PC-9 (cell line): ENCODE measurements around the gene FIG4. TPM values are rescaled to one million over a fixed set of nuclear protein-coding genes. Genes with fewer than 3 reads are reported as not detected.

Source experiments
- BruUV-seq: library from RNA; stranded (reverse); fragments of 400-500 nt; replicated peaks from 2 replicates; lab custom pipeline; 2021; lab: Mats Ljungman, UMichigan
- CTCF ChIA-PET: fragments of 300-600 bp; sonication (Branson Sonifier 250); formaldehyde crosslinking; loops from one replicate; lab custom pipeline; 2022; ENCODE audit warnings: antibody characterized with exemption; lab: Charles Lee
- POLR2A ChIA-PET: fragments of 300-600 bp; sonication (Branson Sonifier 250); formaldehyde crosslinking; loops from one replicate; lab custom pipeline; 2022; ENCODE audit warnings: antibody characterized with exemption; ENCODE audit not compliant: unreplicated experiment; lab: Charles Lee
- DNase-seq, 2 experiments: peaks; one replicate each; pipeline versions ENCODE4 v3.0.0 to v3.0.0-alpha.2; 2015 to 2022; ENCODE audit warnings: mixed read lengths in 1 of 2
- H2AFZ ChIP-seq: fragments of 200-600 bp; sonication (generic); 2 replicates; pipeline ENCODE4 v1.8.1; 2017; ENCODE audit warnings: antibody characterized with exemption
- H3F3A ChIP-seq: fragments of 200-600 bp; sonication (generic); 2 replicates; pipeline ENCODE4 v1.8.1; 2017; ENCODE audit warnings: antibody characterized with exemption, mild to moderate bottlenecking, low read depth; ENCODE audit not compliant: insufficient read depth
- H3K27ac ChIP-seq: fragments of 200-600 bp; sonication (generic); 2 replicates; pipeline ENCODE4 v1.6.1; 2016; ENCODE audit warnings: mixed run types
- H3K27me3 ChIP-seq: fragments of 200-600 bp; sonication (generic); 2 replicates; pipeline ENCODE4 v1.6.1; 2016; ENCODE audit warnings: low read depth, mixed run types; ENCODE audit not compliant: insufficient read depth
- H3K36me3 ChIP-seq: fragments of 200-600 bp; sonication (generic); 2 replicates; pipeline ENCODE4 v1.6.1; 2016; ENCODE audit warnings: low read depth, mixed run types
- H3K4me1 ChIP-seq: fragments of 200-600 bp; sonication (generic); replicated peaks from 2 replicates; pipeline ENCODE4 v1.6.1; 2016; ENCODE audit warnings: mixed run types; ENCODE audit not compliant: insufficient read depth
- H3K4me2 ChIP-seq: fragments of 200-600 bp; sonication (generic); 2 replicates; pipeline ENCODE4 v1.6.1; 2017; ENCODE audit warnings: mixed run types
- H3K4me3 ChIP-seq: fragments of 200-600 bp; sonication (generic); 2 replicates; pipeline ENCODE4 v1.6.1; 2016; ENCODE audit warnings: mixed run types
- H3K79me2 ChIP-seq: fragments of 200-600 bp; sonication (generic); 2 replicates; pipeline ENCODE4 v1.6.1; 2017; ENCODE audit warnings: low read depth, mixed run types
- H3K9me2 ChIP-seq: fragments of 200-600 bp; sonication (generic); 2 replicates; pipeline ENCODE4 v1.8.1; 2017; ENCODE audit warnings: mild to moderate bottlenecking; ENCODE audit not compliant: insufficient read depth
- H3K9me3 ChIP-seq: fragments of 200-600 bp; sonication (generic); 2 replicates; pipeline ENCODE4 v1.8.1; 2016; ENCODE audit warnings: low read depth; ENCODE audit not compliant: insufficient read depth
- H4K20me1 ChIP-seq: fragments of 200-600 bp; sonication (generic); 2 replicates; pipeline ENCODE4 v1.8.1; 2017; ENCODE audit not compliant: insufficient read depth
- CTCF ChIP-seq: fragments of 200-600 bp; sonication (generic); conservative IDR thresholded peaks from 2 replicates; pipeline ENCODE4 v1.6.1; 2017; ENCODE audit warnings: mixed run types, antibody characterized with exemption, mild to moderate bottlenecking, moderate library complexity
- EZH2 ChIP-seq: fragments of 200-600 bp; sonication (generic); IDR thresholded peaks from 2 replicates; pipeline ENCODE4 v1.8.0; 2017; ENCODE audit warnings: antibody characterized with exemption, low read depth
- intact Hi-C: fragments of 100-400 bp; cut with micrococcal nuclease; formaldehyde crosslinking; loops from one replicate; pipeline ENCODE4 v1.10.0; 2022; ENCODE audit not compliant: unreplicated experiment
- total RNA-seq: library from RNA; stranded (reverse); gene quantifications from 2 replicates; pipeline ENCODE4 v1.2.3, GENCODE V29; 2021

Gene FIG4
- total RNA-seq, 1 experiment from 2014 or later: 16.5 TPM

- Histone ChIP-seq H3K27ac (no peak overlapping the region), H3K4me3 (no peak overlapping the region), H4K20me1 (no peaks in the 10 kb centered on the region), H3K27me3 (no peaks in the 10 kb centered on the region), H3K4me1 (no peaks in the 10 kb centered on the region), H3K4me2 (no peak overlapping the region), H3K79me2 (no peaks in the 10 kb centered on the region), H3K36me3 (no peaks in the 10 kb centered on the region), H3F3A (no peaks in the 10 kb centered on the region), H3K9me2 (no peaks in the 10 kb centered on the region), H3K9me3 (peaks cover 5% of the 10 kb centered on the region; the same call in 1 of the 2 replicates), H2AFZ (no peak overlapping the region)
- BruUV-seq: no TSS peak
- no peak for DNase-seq
- POLR2A ChIA-PET: no interaction called here
- CTCF ChIA-PET: no interaction called here
- intact Hi-C loops: no loop called here
- TF ChIP-seq EZH2 (no peak), CTCF (no peak)
Observed at GRCh38 chr6:109834131-109834530, 143.0 kb downstream of the FIG4 start.

GRCh38 chr6:109834595-109835437 lies 143.7 kb downstream of the FIG4 start:
- H3K4me2 ChIP-seq: no peak overlapping the region
- no peak for TF ChIP-seq CTCF
- no peak for TF ChIP-seq EZH2
- no peak overlapping the region for H3K4me3 ChIP-seq
- intact Hi-C loops: no loop called here
- no peaks in the 10 kb centered on the region for H3K36me3 ChIP-seq
- ChIA-PET POLR2A (no interaction called here), CTCF (no interaction called here)
- H4K20me1 ChIP-seq: no peaks in the 10 kb centered on the region
- H3K4me1 ChIP-seq: no peaks in the 10 kb centered on the region
- peaks cover 5% of the 10 kb centered on the region; the same call in 1 of the 2 replicates for H3K9me3 ChIP-seq
- no peaks in the 10 kb centered on the region for H3F3A ChIP-seq
- H3K79me2 ChIP-seq: no peaks in the 10 kb centered on the region
- no TSS peak for BruUV-seq
- no peak overlapping the region for H2AFZ ChIP-seq
- no peak for DNase-seq
- H3K9me2 ChIP-seq: no peaks in the 10 kb centered on the region
- H3K27ac ChIP-seq: no peak overlapping the region
- H3K27me3 ChIP-seq: no peaks in the 10 kb centered on the region

- intact Hi-C loops: no loop called here
- Histone ChIP-seq H3K27ac (no peak overlapping the region), H3K36me3 (no peaks in the 10 kb centered on the region), H3K4me1 (peaks cover 9% of the 10 kb centered on the region; the same call in 1 of the 2 replicates), H3K79me2 (no peaks in the 10 kb centered on the region), H3K4me3 (no peak overlapping the region), H2AFZ (no peak overlapping the region), H3K4me2 (no peak overlapping the region), H3K27me3 (no peaks in the 10 kb centered on the region), H4K20me1 (no peaks in the 10 kb centered on the region), H3F3A (no peaks in the 10 kb centered on the region), H3K9me2 (no peaks in the 10 kb centered on the region), H3K9me3 (no peaks in the 10 kb centered on the region)
- BruUV-seq: no TSS peak
- no peak for TF ChIP-seq CTCF
- no peak for TF ChIP-seq EZH2
- CTCF ChIA-PET: interaction anchor here (0.6 kb wide), 1 partner anchor 57 kb away, joined by 4 read pairs; no protein-coding TSS in a partner anchor
- DNase-seq: no peak
- POLR2A ChIA-PET: no interaction called here
Observed at GRCh38 chr6:109840034-109840433, 148.9 kb downstream of the FIG4 start.
